B cell (primary cell): ENCODE data around the gene FCN2. TPM values are rescaled to one million over a fixed set of nuclear protein-coding genes. Genes with fewer than 3 reads are reported as not detected.

Experiments used
- ATAC-seq: fragments of 200-7000 bp; cut with Tn5 transposase; one replicate; pipeline ENCODE4 v1.10.0; 2021; ENCODE audit warnings: low read depth, mild to moderate bottlenecking, moderate number of reproducible peaks, moderate library complexity
- CTCF ChIA-PET: fragments of 350-600 bp; sonication (Branson Sonifier 250); formaldehyde crosslinking; loops from one replicate; lab custom pipeline; 2021; ENCODE audit warnings: antibody characterized with exemption, inconsistent platforms; lab: Charles Lee
- POLR2A ChIA-PET: fragments of 350-600 bp; sonication (Branson Sonifier 250); formaldehyde crosslinking; loops from one replicate; lab custom pipeline; 2021; ENCODE audit warnings: antibody characterized with exemption; lab: Charles Lee
- DNase-seq: peaks from one replicate; pipeline ENCODE4 v3.0.0; 2013
- H2AFZ ChIP-seq: 2 replicates; pipeline ENCODE4 v1.6.1; 2012; ENCODE audit warnings: mild to moderate bottlenecking, low read depth, low read length; ENCODE audit not compliant: insufficient read depth, poor library complexity, severe bottlenecking
- H3K27ac ChIP-seq, 2 donors: 1 replicate in 1 of 2; 2 replicates in 1 of 2; pipeline ENCODE4 v1.5.1; 2012 to 2013; ENCODE audit warnings: low read length in 2 of 2, mild to moderate bottlenecking in 2 of 2, moderate library complexity in 1 of 2
- H3K27me3 ChIP-seq, 4 experiments: fragments of 200-600 bp in 1 of 4; sonication (generic) in 1 of 4; replicated peaks in 1 of 4; 1 replicate in 2 of 4; 2 replicates in 2 of 4; pipeline versions ENCODE4 v1.6.1 to v1.7.0; 2013 to 2016; ENCODE audit warnings: low read length in 3 of 4, mild to moderate bottlenecking in 2 of 4, mixed read lengths in 1 of 4, moderate library complexity in 1 of 4; ENCODE audit not compliant: insufficient read depth in 4 of 4, control insufficient read depth in 3 of 4; ENCODE audit errors: control extremely low read depth in 1 of 4
- H3K36me3 ChIP-seq, 2 experiments: replicated peaks in 1 of 2; 1 replicate in 1 of 2; 2 replicates in 1 of 2; pipeline versions ENCODE4 v1.6.1 to v1.7.1; 2013; ENCODE audit warnings: low read length in 1 of 2; ENCODE audit not compliant: insufficient read depth in 2 of 2, control insufficient read depth in 1 of 2; ENCODE audit errors: control extremely low read depth in 1 of 2, extremely low read depth in 1 of 2
- H3K4me1 ChIP-seq, 2 donors: fragments of 200-600 bp in 1 of 2; sonication (generic) in 1 of 2; 1 replicate in 1 of 2; 2 replicates in 1 of 2; pipeline versions ENCODE4 v1.5.1 to v1.6.1; 2013 to 2017; ENCODE audit warnings: low read length in 2 of 2; ENCODE audit not compliant: control insufficient read depth in 2 of 2, insufficient read depth in 2 of 2
- H3K4me2 ChIP-seq: replicated peaks from 2 replicates; pipeline ENCODE3; 2012; ENCODE audit warnings: mild to moderate bottlenecking, low read depth, low read length; ENCODE audit not compliant: poor library complexity, severe bottlenecking
- H3K4me3 ChIP-seq, 5 experiments: fragments of 200-600 bp in 1 of 5; sonication (generic) in 1 of 5; 1 replicate in 3 of 5; 2 replicates in 2 of 5; pipeline versions ENCODE4 v1.5.1 to v1.7.0; 2011 to 2016; ENCODE audit warnings: low read length in 4 of 5, mild to moderate bottlenecking in 4 of 5, low read depth in 2 of 5, control low read depth in 1 of 5, moderate library complexity in 1 of 5; ENCODE audit not compliant: insufficient read depth in 1 of 5; ENCODE audit errors: control extremely low read depth in 1 of 5, extremely low read depth in 1 of 5
- H3K79me2 ChIP-seq: fragments of 200-600 bp; sonication (generic); one replicate; pipeline ENCODE4 v1.6.0; 2016; ENCODE audit warnings: low read length; ENCODE audit not compliant: control insufficient read depth, insufficient read depth
- H3K9ac ChIP-seq: fragments of 200-600 bp; sonication (generic); 2 replicates; pipeline ENCODE4 v1.6.1; 2017; ENCODE audit warnings: mild to moderate bottlenecking, low read length, moderate library complexity
- H3K9me3 ChIP-seq, 3 donors: one replicate each; pipeline versions ENCODE4 v1.6.1 to v1.7.1; 2013; ENCODE audit warnings: low read length in 2 of 3; ENCODE audit not compliant: control insufficient read depth in 2 of 3, insufficient read depth in 1 of 3; ENCODE audit errors: control extremely low read depth in 1 of 3
- H4K20me1 ChIP-seq: 2 replicates; pipeline ENCODE4 v1.6.0; 2012; ENCODE audit warnings: mild to moderate bottlenecking, low read length; ENCODE audit not compliant: insufficient read depth, control insufficient read depth, poor library complexity, severe bottlenecking
- H3K27ac Mint-ChIP-seq: one replicate; pipeline ENCODE4 v1.8.0; 2021; ENCODE audit warnings: mixed read lengths
- H3K27me3 Mint-ChIP-seq: one replicate; pipeline ENCODE4 v1.8.0; 2021; ENCODE audit warnings: mixed read lengths
- H3K4me1 Mint-ChIP-seq: one replicate; pipeline ENCODE4 v1.8.0; 2021; ENCODE audit warnings: mixed read lengths
- H3K4me3 Mint-ChIP-seq: one replicate; pipeline ENCODE4 v1.8.0; 2021; ENCODE audit warnings: mixed read lengths
- H3K9me3 Mint-ChIP-seq: one replicate; pipeline ENCODE4 v1.8.0; 2022; ENCODE audit warnings: mixed read lengths; ENCODE audit not compliant: insufficient read depth
- CTCF ChIP-seq: fragments of 200-600 bp; IDR thresholded peaks from one replicate; pipeline ENCODE4 v1.8.0; 2022; ENCODE audit warnings: antibody characterized with exemption, mild to moderate bottlenecking
- EZH2 ChIP-seq: IDR thresholded peaks from 2 replicates; pipeline ENCODE4 v1.6.1; 2012; ENCODE audit warnings: borderline replicate concordance, low read depth, mild to moderate bottlenecking, moderate library complexity, low read length; ENCODE audit not compliant: insufficient read depth, poor library complexity, severe bottlenecking
- WGBS: methylation state at CpG from one replicate; pipeline ENCODE4 v1.1.5; 2013; ENCODE audit warnings: missing lambda C conversion rate; ENCODE audit not compliant: insufficient coverage; 5-methylcytosine and 5-hydroxymethylcytosine counted together
- intact Hi-C: fragments of 100-400 bp; cut with micrococcal nuclease; formaldehyde crosslinking; loops from one replicate; pipeline ENCODE4 v1.10.0; 2022
- polyA plus RNA-seq: library from polyadenylated mRNA; depleted of rRNA; stranded (reverse); fragments of >200 nt; gene quantifications from 2 replicates; pipeline ENCODE4 v1.2.3, GENCODE V29; 2012
- total RNA-seq, 2 donors: library from RNA; stranded (reverse); fragments of 120-200 nt in 1 of 2; gene quantifications; 1 replicate in 1 of 2; 2 replicates in 1 of 2; pipeline versions ENCODE4 v1.2.3 to v1.2.4, GENCODE V29; 2013 to 2022

FCN2 gene
- total and polyA plus RNA-seq, 2 donors (not counting 1 experiment from before 2014, with no cell fraction given) = not detected

- H3K27ac Mint-ChIP-seq = no peak overlapping the region
- POLR2A ChIA-PET = no interaction called here
- no peak overlapping the region for H3K4me2 ChIP-seq
- H3K9me3 ChIP-seq = peaks cover 0 to 17% (median 2%) of the 10 kb centered on the region in 3 donors
- no peaks in the 10 kb centered on the region for H3K27me3 ChIP-seq
- intact Hi-C loops = no loop called here
- WGBS = 92% methylated on average over 13 of the region's 17 CpGs
- H3K27ac ChIP-seq = no peak overlapping the region
- H3K4me3 Mint-ChIP-seq = no peak overlapping the region
- CTCF ChIA-PET = no interaction called here
- peaks cover 7% of the 10 kb centered on the region for H3K27me3 Mint-ChIP-seq
- ATAC-seq (no peak), DNase-seq (no peak)
- H4K20me1 ChIP-seq = no peaks in the 10 kb centered on the region
- no peaks in the 10 kb centered on the region for H3K36me3 ChIP-seq
- H3K79me2 ChIP-seq = no peaks in the 10 kb centered on the region
- H3K4me3 ChIP-seq = no peak overlapping the region
- TF ChIP-seq EZH2 (no peak), CTCF (no peak)
- peaks cover 6% of the 10 kb centered on the region for H3K9me3 Mint-ChIP-seq
- no peaks in the 10 kb centered on the region for H3K4me1 ChIP-seq
- no peaks in the 10 kb centered on the region for H3K4me1 Mint-ChIP-seq
- no peak overlapping the region for H3K9ac ChIP-seq
- H2AFZ ChIP-seq = no peak overlapping the region
These were observed 18.8 kb upstream of the FCN2 start for GRCh38 chr9:134861595-134862334.

- CTCF ChIA-PET = no interaction called here
- POLR2A ChIA-PET = no interaction called here
- H3K9me3 Mint-ChIP-seq = peaks cover 2% of the 10 kb centered on the region
- ATAC-seq = no peak
- peaks cover 4% of the 10 kb centered on the region for H3K4me1 Mint-ChIP-seq
- TF ChIP-seq CTCF = no peak
- no peak for TF ChIP-seq EZH2
- Histone ChIP-seq H3K4me3 (no peak overlapping the region), H3K36me3 (no peaks in the 10 kb centered on the region), H2AFZ (no peak overlapping the region), H3K27me3 (no peaks in the 10 kb centered on the region), H3K79me2 (no peaks in the 10 kb centered on the region), H3K9ac (no peak overlapping the region), H3K4me2 (no peak overlapping the region), H3K4me1 (peaks cover 0 to 4% of the 10 kb centered on the region in 2 donors), H4K20me1 (no peaks in the 10 kb centered on the region), H3K27ac (no peak overlapping the region), H3K9me3 (peaks cover 0 to 23% (median 0%) of the 10 kb centered on the region in 3 donors)
- intact Hi-C loops = no loop called here
- DNase-seq = no peak
- H3K4me3 Mint-ChIP-seq = no peak overlapping the region
- WGBS = 88% methylated on average over 15 of the region's 16 CpGs
- no peak overlapping the region for H3K27ac Mint-ChIP-seq
- peaks cover 5% of the 10 kb centered on the region for H3K27me3 Mint-ChIP-seq
These were observed 17.2 kb upstream of the FCN2 start for GRCh38 chr9:134863306-134863902.
